ENCODE results near the gene USP5. TPM values are rescaled to one million over a fixed set of nuclear protein-coding genes. Genes with fewer than 3 reads are reported as not detected.

Gene USP5
- total RNA-seq, 3 donors from 2014 or later (not counting 1 experiment from before 2014, with no cell fraction given), result 48.3 to 67.2 (median 57.2) TPM

- Histone ChIP-seq H3K27me3 (ENCODE audit: control insufficient read depth, insufficient read depth, low read length) (peaks cover 5% of the 10 kb centered on the region), H3K9me3 (ENCODE audit: control insufficient read depth, insufficient read depth, low read length) (no peaks in the 10 kb centered on the region), H3K4me1 (ENCODE audit: control insufficient read depth, insufficient read depth, low read length) (peaks cover 10% of the 10 kb centered on the region), H3K27ac (ENCODE audit: low read length) (no peak overlapping the region), H3K36me3 (ENCODE audit: control insufficient read depth, insufficient read depth, low read length) (no peaks in the 10 kb centered on the region), H3K4me3 (ENCODE audit: low read length) (no peak overlapping the region)
- Mint-ChIP-seq H3K27me3 (ENCODE audit: low read depth in 2 of 2) (peaks cover 0 to 24% of the 10 kb centered on the region in 2 donors), H3K4me3 (no peak overlapping the region), H3K36me3 (no peaks in the 10 kb centered on the region), H3K4me1 (peaks cover 0 to 4% of the 10 kb centered on the region in 2 donors), H3K9me3 (no peaks in the 10 kb centered on the region), H3K27ac (no peak overlapping the region)
- intact Hi-C loops (cut with micrococcal nuclease), result no loop called here
- DNase-seq, result no peak
- 95% methylated on average over 8 of the region's 8 CpGs for WGBS (ENCODE audit: insufficient coverage)
- ATAC-seq, result no peak
- TF ChIP-seq CTCF (IDR thresholded peaks at IDR 0.05), result no peak
Measured at GRCh38 chr12:6817098-6817497, 34.9 kb upstream of the USP5 start.

GRCh38 chr12:6817662-6818157, 34.2 kb upstream of the USP5 start:
- Histone ChIP-seq H3K36me3 (ENCODE audit: control insufficient read depth, insufficient read depth, low read length) (no peaks in the 10 kb centered on the region), H3K4me3 (ENCODE audit: low read length) (no peak overlapping the region), H3K9me3 (ENCODE audit: control insufficient read depth, insufficient read depth, low read length) (no peaks in the 10 kb centered on the region), H3K27ac (ENCODE audit: low read length) (no peak overlapping the region), H3K4me1 (ENCODE audit: control insufficient read depth, insufficient read depth, low read length) (peaks cover 11% of the 10 kb centered on the region), H3K27me3 (ENCODE audit: control insufficient read depth, insufficient read depth, low read length) (peaks cover 8% of the 10 kb centered on the region)
- DNase-seq, result no peak
- Mint-ChIP-seq H3K27me3 (ENCODE audit: low read depth in 2 of 2) (peaks cover 2 to 30% of the 10 kb centered on the region in 2 donors), H3K4me1 (peaks cover 0 to 6% of the 10 kb centered on the region in 2 donors), H3K9me3 (no peaks in the 10 kb centered on the region), H3K4me3 (no peak overlapping the region), H3K36me3 (no peaks in the 10 kb centered on the region), H3K27ac (no peak overlapping the region)
- 84% methylated on average over 20 of the region's 20 CpGs for WGBS (ENCODE audit: insufficient coverage)
- peak in 1 of 3 donors; percentile 33 for ATAC-seq
- intact Hi-C loops (cut with micrococcal nuclease), result no loop called here
- no peak for TF ChIP-seq CTCF (IDR thresholded peaks at IDR 0.05)

- Histone ChIP-seq H3K9me3 (ENCODE audit: control insufficient read depth, insufficient read depth, low read length) (no peaks in the 10 kb centered on the region), H3K27me3 (ENCODE audit: control insufficient read depth, insufficient read depth, low read length) (peaks cover 8% of the 10 kb centered on the region), H3K4me1 (ENCODE audit: control insufficient read depth, insufficient read depth, low read length) (peaks cover 11% of the 10 kb centered on the region), H3K36me3 (ENCODE audit: control insufficient read depth, insufficient read depth, low read length) (no peaks in the 10 kb centered on the region), H3K4me3 (ENCODE audit: low read length) (no peak overlapping the region), H3K27ac (ENCODE audit: low read length) (no peak overlapping the region)
- ATAC-seq, result no peak
- no peak overlapping the region for H3K4me3 Mint-ChIP-seq
- no peak for DNase-seq
- 95% methylated on average over 10 of the region's 10 CpGs for whole genome bisulfite sequencing (ENCODE audit: insufficient coverage)
- no peaks in the 10 kb centered on the region for H3K36me3 Mint-ChIP-seq
- intact Hi-C loops (cut with micrococcal nuclease), result no loop called here
- peaks cover 7 to 35% of the 10 kb centered on the region in 2 donors for H3K27me3 Mint-ChIP-seq (ENCODE audit: low read depth in 2 of 2)
- H3K9me3 Mint-ChIP-seq, result no peaks in the 10 kb centered on the region
- no peak overlapping the region for H3K27ac Mint-ChIP-seq
- TF ChIP-seq CTCF (IDR thresholded peaks at IDR 0.05), result no peak
- peaks cover 0 to 6% of the 10 kb centered on the region in 2 donors for H3K4me1 Mint-ChIP-seq
Measured at GRCh38 chr12:6818222-6818621, 33.7 kb upstream of the USP5 start.

GRCh38 chr12:6818645-6819044, 33.3 kb upstream of the USP5 start:
- TF ChIP-seq CTCF (IDR thresholded peaks at IDR 0.05), result no peak
- 96% methylated on average over 5 of the region's 5 CpGs for WGBS (ENCODE audit: insufficient coverage)
- ATAC-seq (no peak), DNase-seq (no peak)
- H3K4me1 ChIP-seq (ENCODE audit: control insufficient read depth, insufficient read depth, low read length), result peaks cover 11% of the 10 kb centered on the region
- H3K27ac Mint-ChIP-seq, result no peak overlapping the region
- no peaks in the 10 kb centered on the region for H3K36me3 Mint-ChIP-seq
- H3K4me3 Mint-ChIP-seq, result no peak overlapping the region
- no peak overlapping the region for H3K4me3 ChIP-seq (ENCODE audit: low read length)
- peaks cover 8 to 38% of the 10 kb centered on the region in 2 donors for H3K27me3 Mint-ChIP-seq (ENCODE audit: low read depth in 2 of 2)
- intact Hi-C loops (cut with micrococcal nuclease), result no loop called here
- H3K27me3 ChIP-seq (ENCODE audit: control insufficient read depth, insufficient read depth, low read length), result peaks cover 8% of the 10 kb centered on the region
- H3K9me3 Mint-ChIP-seq, result no peaks in the 10 kb centered on the region
- H3K36me3 ChIP-seq (ENCODE audit: control insufficient read depth, insufficient read depth, low read length), result no peaks in the 10 kb centered on the region
- peaks cover 0 to 6% of the 10 kb centered on the region in 2 donors for H3K4me1 Mint-ChIP-seq
- H3K27ac ChIP-seq (ENCODE audit: low read length), result no peak overlapping the region
- H3K9me3 ChIP-seq (ENCODE audit: control insufficient read depth, insufficient read depth, low read length), result no peaks in the 10 kb centered on the region

Data from natural killer cell (primary cell).